Left cardiac atrium (tissue), 4 donors: Measurements from ENCODE around the gene ZMAT3. TPM values are rescaled to one million over a fixed set of nuclear protein-coding genes. Genes with fewer than 3 reads are reported as not detected.
"Not testable (repeated sequence)": the region's sequence is repeated elsewhere in the genome, so short reads cannot be mapped to it uniquely, and the experiment has no call there.

Source experiments
- ATAC-seq, 2 donors: fragments of 200-7000 bp; cut with Tn5 transposase; one replicate each; pipeline ENCODE4 v1.9.1; 2020; ENCODE audit warnings: mild to moderate bottlenecking in 2 of 2, moderate library complexity in 2 of 2
- DNase-seq: peaks from one replicate; pipeline ENCODE4 v3.0.0-alpha.2; 2020
- intact Hi-C, 2 donors: fragments of 100-400 bp; cut with DNase I; formaldehyde crosslinking; loops; one replicate each; pipeline versions ENCODE4 v1.14.1 to v1.15.1; 2022 to 2023
- total RNA-seq, 2 donors: library from RNA; stranded (reverse); fragmentation: NEBNext Ultra II Directional; extraction: Animal tissue kit (Norgen Biotek cat#: 25700); gene quantifications; one replicate each; pipeline ENCODE4 v1.2.1, GENCODE V29; 2021
- donor health status: DM: no; HTN: yes; CAD: no.
- donor health status: DM: no; HTN: yes; CAD: no; lungs with severe emphysema.
- donor health status: DM: yes; HTN: yes; CAD: no.
- donor health status: Dilated cardiomyopathy.

The ZMAT3 gene
- total RNA-seq, 2 donors from 2014 or later: 13.9 to 17.1 TPM

GRCh38 chr3:179073816-179074215 is 2.2 kb upstream of the ZMAT3 start:
- ATAC-seq (no peak), DNase-seq (no peak)
- intact Hi-C loops: loop anchor here (10.0 kb wide), 2 partner anchors 49 to 59 kb away; no protein-coding TSS in a partner anchor

GRCh38 chr3:179072100-179072438 is 460 bp upstream of the ZMAT3 start:
- ATAC-seq (peak; percentile 53 to 62), DNase-seq (peak; percentile 44)
- intact Hi-C loops: loop anchor here (10.0 kb wide), 2 partner anchors 47 to 57 kb away; no protein-coding TSS in a partner anchor

- DNase-seq: no peak
- intact Hi-C loops: loop anchor here (10.0 kb wide), 2 partner anchors 46 to 56 kb away; no protein-coding TSS in a partner anchor
- ATAC-seq: no peak
Measured at GRCh38 chr3:179071027-179071322, 634 bp downstream of the ZMAT3 start.

GRCh38 chr3:179069762-179070390 is 1.7 kb downstream of the ZMAT3 start:
- intact Hi-C loops: loop anchor here (10.0 kb wide), 2 partner anchors 45 to 55 kb away; no protein-coding TSS in a partner anchor
- no peak for DNase-seq
- ATAC-seq: no peak

- DNase-seq (no peak), ATAC-seq (no peak)
- intact Hi-C loops: no loop called here
Measured at GRCh38 chr3:179068779-179069530, 2.7 kb downstream of the ZMAT3 start.

- intact Hi-C loops: no loop called here
- DNase-seq (no peak), ATAC-seq (no peak)
Measured at GRCh38 chr3:179067839-179068238, 3.8 kb downstream of the ZMAT3 start.

- intact Hi-C loops: no loop called here
- ATAC-seq: no peak
Measured at GRCh38 chr3:179067291-179067690, 4.3 kb downstream of the ZMAT3 start.

GRCh38 chr3:179063945-179064560 is 7.6 kb downstream of the ZMAT3 start:
- intact Hi-C loops: no loop called here
- DNase-seq: no peak
- ATAC-seq: no peak

More at GRCh38 chr3:179067291-179067690, 4.3 kb downstream of the ZMAT3 start:
- no peak for DNase-seq

- no peak for DNase-seq
- ATAC-seq: no peak
Measured at GRCh38 chr3:179056326-179056725, 15.3 kb downstream of the ZMAT3 start.

GRCh38 chr3:179054565-179054964 is 17.0 kb downstream of the ZMAT3 start:
- intact Hi-C loops, ATAC-seq, DNase-seq: not testable (repeated sequence)

More at GRCh38 chr3:179056326-179056725, 15.3 kb downstream of the ZMAT3 start:
- intact Hi-C loops: no loop called here

GRCh38 chr3:179046497-179047353 is 24.9 kb downstream of the ZMAT3 start:
- ATAC-seq: peak in 1 of 2 donors; percentile 21
- intact Hi-C loops: no loop called here
- no peak for DNase-seq

GRCh38 chr3:179045719-179046402 is 25.7 kb downstream of the ZMAT3 start:
- no peak for ATAC-seq
- intact Hi-C loops: no loop called here
- no peak for DNase-seq

GRCh38 chr3:179038899-179039251 is 32.7 kb downstream of the ZMAT3 start:
- ATAC-seq, DNase-seq, intact Hi-C loops: not testable (repeated sequence)

GRCh38 chr3:179038216-179038898 is 33.3 kb downstream of the ZMAT3 start:
- DNase-seq: no peak
- ATAC-seq: no peak
- intact Hi-C loops: no loop called here

- intact Hi-C loops: no loop called here
- peak; percentile 62 for DNase-seq
- peak; percentile 95 to 96 for ATAC-seq
Measured at GRCh38 chr3:179037351-179037750, 34.3 kb downstream of the ZMAT3 start.

GRCh38 chr3:179036626-179037300 is 34.8 kb downstream of the ZMAT3 start:
- intact Hi-C loops: no loop called here
- no peak for ATAC-seq
- DNase-seq: no peak

- intact Hi-C loops: no loop called here
- no peak for DNase-seq
- ATAC-seq: no peak
Measured at GRCh38 chr3:179036226-179036625, 35.4 kb downstream of the ZMAT3 start.

- DNase-seq: no peak
- no peak for ATAC-seq
- intact Hi-C loops: no loop called here
Measured at GRCh38 chr3:179035232-179035631, 36.4 kb downstream of the ZMAT3 start.
